ENCODE data around the gene CAPN2.
"Not testable (repeated sequence)": the region's sequence is repeated elsewhere in the genome, so short reads cannot be mapped to it uniquely, and the experiment has no call there.

Gene CAPN2

GRCh38 chr1:223739366-223740037, 27.2 kb downstream of the CAPN2 start:
- DNase-seq: no peak

DNA sequence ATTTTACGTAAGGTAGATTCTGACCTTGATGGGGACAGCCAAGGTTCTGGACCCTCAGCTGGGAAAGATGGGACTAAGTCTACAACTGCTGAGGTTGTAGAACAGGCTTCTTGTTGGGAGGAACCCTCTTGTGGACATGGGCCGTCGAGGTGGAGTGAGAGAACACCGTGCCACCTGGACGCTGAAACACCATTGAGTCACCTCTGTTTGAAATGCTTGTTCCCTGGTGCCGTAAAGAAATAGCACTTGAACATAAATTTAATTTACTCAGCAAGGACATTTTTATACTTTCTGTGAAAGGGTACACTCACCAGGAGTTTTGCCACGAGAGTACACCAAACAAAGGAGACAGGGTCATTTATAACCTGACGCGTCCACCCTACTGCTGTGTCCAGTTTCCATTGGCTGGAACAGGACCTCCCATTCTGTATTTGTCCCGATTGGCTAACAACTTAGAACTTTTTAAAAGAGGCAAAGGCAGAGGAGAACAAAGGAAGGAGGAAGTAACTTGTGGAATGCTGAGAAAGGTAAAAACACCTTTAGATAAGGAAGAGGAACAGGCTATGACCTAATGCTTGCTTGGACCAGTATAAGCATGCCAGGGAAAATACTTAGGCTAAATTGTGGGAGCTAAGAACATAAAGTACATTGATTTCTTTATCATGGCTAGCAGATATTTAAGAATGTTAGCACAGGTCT, 27.8 kb downstream of the CAPN2 start:
- DNase-seq: not testable (repeated sequence)

GRCh38 chr1:223741861-223742260, 29.5 kb downstream of the CAPN2 start:
- DNase-seq: no peak

GRCh38 chr1:223742856-223743517, 30.6 kb downstream of the CAPN2 start:
- no peak for DNase-seq

GRCh38 chr1:223745731-223746130, 33.4 kb downstream of the CAPN2 start:
- no peak for DNase-seq

- no peak for DNase-seq
These were observed 35.5 kb downstream of the CAPN2 start for GRCh38 chr1:223747838-223748335.

- DNase-seq: no peak
These were observed 36.0 kb downstream of the CAPN2 start for GRCh38 chr1:223748405-223748772.

GRCh38 chr1:223748773-223749733, 36.7 kb downstream of the CAPN2 start:
- DNase-seq: peak; percentile 71

GRCh38 chr1:223750730-223751570, 38.6 kb downstream of the CAPN2 start:
- DNase-seq: no peak

- no peak for DNase-seq
These were observed 39.4 kb downstream of the CAPN2 start for GRCh38 chr1:223751696-223752095.

DNA sequence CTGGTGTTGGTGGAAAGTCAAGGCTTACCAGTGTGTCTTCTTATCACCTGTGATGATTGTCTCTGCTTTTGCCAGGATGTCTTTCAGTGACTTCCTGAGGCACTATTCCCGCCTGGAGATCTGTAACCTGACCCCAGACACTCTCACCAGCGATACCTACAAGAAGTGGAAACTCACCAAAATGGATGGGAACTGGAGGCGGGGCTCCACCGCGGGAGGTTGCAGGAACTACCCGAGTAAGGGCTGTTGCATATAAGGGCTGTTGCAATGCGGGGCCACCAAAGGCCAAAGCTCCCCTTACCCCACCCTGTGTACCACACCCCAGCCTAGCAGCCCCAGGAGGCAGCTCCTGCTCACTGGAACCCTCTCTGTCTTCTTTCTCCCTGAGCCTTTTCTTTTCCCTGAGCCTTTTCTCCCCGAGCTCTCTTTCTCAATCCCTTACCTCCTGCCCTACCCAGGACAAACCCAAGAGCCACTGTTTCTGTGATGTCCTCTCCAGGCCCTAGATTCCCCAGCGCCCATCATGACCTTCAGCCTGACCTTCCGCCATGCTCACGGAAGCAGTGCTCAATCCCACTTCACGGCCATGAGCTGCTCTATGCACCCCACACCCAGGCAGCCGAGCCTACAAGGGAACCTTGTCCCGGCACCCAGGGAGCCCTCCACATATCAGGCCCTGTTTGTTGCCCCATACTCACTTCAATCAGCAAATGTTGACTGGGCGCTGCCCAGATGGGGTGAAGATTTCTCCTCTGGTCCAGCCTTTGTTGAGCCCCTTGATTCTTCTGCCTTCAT, 40.6 kb downstream of the CAPN2 start:
- DNase-seq: no peak

GRCh38 chr1:223754681-223755431, 42.5 kb downstream of the CAPN2 start:
- DNase-seq: no peak

- DNase-seq: no peak
These were observed 43.1 kb downstream of the CAPN2 start for GRCh38 chr1:223755432-223755792.

- no peak for DNase-seq
These were observed 43.8 kb downstream of the CAPN2 start for GRCh38 chr1:223755992-223756775.

DNA sequence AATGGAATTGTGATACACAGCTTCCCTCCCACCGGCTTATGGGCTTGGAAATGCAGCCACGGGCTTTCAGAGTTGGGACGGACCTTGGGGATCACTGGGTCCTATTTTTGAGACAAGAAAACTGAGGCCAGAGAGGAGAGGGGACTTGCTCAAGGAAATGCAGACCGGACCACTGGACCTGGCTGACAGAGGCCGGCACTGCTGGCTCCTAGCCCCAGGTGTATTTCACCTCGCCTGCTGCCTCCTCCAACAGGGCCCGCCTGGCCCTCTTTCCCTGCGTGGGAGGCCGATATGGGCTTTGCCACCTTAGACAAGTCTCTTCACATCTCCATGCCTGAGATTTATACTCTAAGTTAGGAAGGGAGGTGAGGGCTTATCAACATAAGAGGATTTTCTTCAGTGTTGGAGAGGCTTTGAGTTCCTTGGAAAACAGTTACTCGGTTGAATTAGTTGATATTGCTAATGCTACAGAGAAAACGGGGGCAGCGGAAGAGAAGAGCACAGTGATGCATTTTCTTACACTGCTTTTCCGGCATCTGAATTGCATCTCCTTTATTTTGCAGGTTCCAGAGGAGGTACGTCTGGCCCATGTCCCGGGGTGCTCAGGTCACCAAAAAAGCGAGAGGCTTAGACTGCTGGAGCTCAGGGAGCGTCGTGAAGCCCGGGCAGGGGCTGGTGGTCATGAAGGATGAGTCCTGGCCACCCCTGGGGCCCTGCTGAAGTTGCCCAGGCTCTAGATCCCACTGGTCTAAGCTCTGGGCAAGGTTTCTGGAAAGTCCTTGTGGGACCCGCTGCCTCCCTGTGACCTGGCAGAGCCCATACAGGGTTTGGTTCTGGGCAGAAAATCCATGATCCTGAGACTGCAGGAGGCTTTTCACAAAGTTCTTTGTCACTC, 44.7 kb downstream of the CAPN2 start:
- DNase-seq: no peak

GRCh38 chr1:223758734-223759133, 46.4 kb downstream of the CAPN2 start:
- no peak for DNase-seq

GRCh38 chr1:223759273-223759672, 46.9 kb downstream of the CAPN2 start:
- no peak for DNase-seq

DNA sequence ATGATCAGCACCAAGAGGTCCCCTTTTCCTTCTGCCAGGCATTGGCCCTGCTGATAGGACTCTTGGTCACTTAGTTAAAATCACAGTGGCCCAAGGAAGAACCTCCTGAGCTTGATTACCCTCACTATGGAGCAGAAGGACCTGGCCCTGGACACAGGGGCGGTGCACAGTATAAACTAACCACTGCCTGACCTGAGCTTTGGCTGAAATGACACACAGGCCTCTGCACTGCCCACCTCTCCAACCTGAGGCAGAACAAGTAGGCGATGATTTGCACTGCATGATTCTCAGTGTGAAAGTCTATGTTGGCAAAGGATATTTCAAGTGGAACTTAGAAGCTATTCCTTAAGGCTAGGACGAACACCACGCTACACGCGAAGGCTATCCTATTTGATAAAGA, 48.5 kb downstream of the CAPN2 start:
- DNase-seq: no peak
